Activated B cell treated with CpG ODN at 0.5 μM for 24 hours (primary cell): Measurements from ENCODE around the gene SPECC1L. TPM values are rescaled to one million over a fixed set of nuclear protein-coding genes. Genes with fewer than 3 reads are reported as not detected.

Source experiments
- ATAC-seq: fragments of 200-7000 bp; cut with Tn5 transposase; one replicate; pipeline ENCODE4 v1.10.0; 2021; ENCODE audit warnings: low read depth, mild to moderate bottlenecking, moderate library complexity
- CTCF ChIA-PET: fragments of 350-600 bp; sonication (Branson Sonifier 250); formaldehyde crosslinking; loops from one replicate; lab custom pipeline; 2021; ENCODE audit warnings: antibody characterized with exemption; lab: Charles Lee
- POLR2A ChIA-PET: fragments of 350-600 bp; sonication (Branson Sonifier 250); formaldehyde crosslinking; loops from one replicate; lab custom pipeline; 2021; ENCODE audit warnings: antibody characterized with exemption; lab: Charles Lee
- DNase-seq: peaks from one replicate; pipeline ENCODE4 v3.0.0; 2022
- H3K27ac Mint-ChIP-seq: one replicate; pipeline ENCODE4 v1.8.0; 2020; ENCODE audit warnings: mixed read lengths
- H3K27me3 Mint-ChIP-seq: one replicate; pipeline ENCODE4 v1.8.0; 2021; ENCODE audit warnings: mixed read lengths
- H3K36me3 Mint-ChIP-seq: one replicate; pipeline ENCODE4 v1.8.0; 2021; ENCODE audit warnings: low read depth, mixed read lengths
- H3K4me1 Mint-ChIP-seq: one replicate; pipeline ENCODE4 v1.8.0; 2021; ENCODE audit warnings: mixed read lengths
- H3K4me3 Mint-ChIP-seq: one replicate; pipeline ENCODE4 v1.8.0; 2020; ENCODE audit warnings: mild to moderate bottlenecking, mixed read lengths
- H3K9me3 Mint-ChIP-seq: one replicate; pipeline ENCODE4 v1.8.0; 2020; ENCODE audit warnings: mixed read lengths
- CTCF ChIP-seq: fragments of 200-600 bp; IDR thresholded peaks from one replicate; pipeline ENCODE4 v1.8.0; 2022; ENCODE audit warnings: antibody characterized with exemption, mild to moderate bottlenecking
- intact Hi-C: fragments of 100-400 bp; cut with micrococcal nuclease; formaldehyde crosslinking; loops from one replicate; pipeline ENCODE4 v1.15.1; 2024
- total RNA-seq: library from RNA; stranded (reverse); gene quantifications from 2 replicates; pipeline ENCODE4 v1.2.3, GENCODE V29; 2022

SPECC1L gene
- total RNA-seq, 1 donor from 2014 or later: 59.0 TPM

- peaks cover 99% of the 10 kb centered on the region for H3K4me1 Mint-ChIP-seq
- H3K9me3 Mint-ChIP-seq: no peaks in the 10 kb centered on the region
- peaks cover 14% of the 10 kb centered on the region for H3K36me3 Mint-ChIP-seq
- ATAC-seq (no peak), DNase-seq (no peak)
- intact Hi-C loops: loop anchor here (5.0 to 10.0 kb wide), 5 partner anchors 157 to 1289 kb away; partner anchors contain the start of genes DERL3, RSPH14, SPECC1L and VPREB3
- TF ChIP-seq CTCF: no peak
- H3K4me3 Mint-ChIP-seq: peak overlapping the region; percentile 29
- peak overlapping the region; percentile 83 for H3K27ac Mint-ChIP-seq
- POLR2A ChIA-PET: interaction anchor here (4.9 kb wide), 1 partner anchor 122 kb away, joined by 36 read pairs; the partner anchor contains the start of gene GUCD1
- CTCF ChIA-PET: interaction anchor here (1.2 kb wide), 1 partner anchor 90 kb away, joined by 3 read pairs; no protein-coding TSS in a partner anchor
- no peaks in the 10 kb centered on the region for H3K27me3 Mint-ChIP-seq
These were observed 160.8 kb downstream of the SPECC1L start for GRCh38 chr22:24431309-24432034.

- Mint-ChIP-seq H3K9me3 (no peaks in the 10 kb centered on the region), H3K4me3 (peak overlapping the region; percentile 55), H3K4me1 (peaks cover 99% of the 10 kb centered on the region), H3K27me3 (no peaks in the 10 kb centered on the region), H3K36me3 (peaks cover 18% of the 10 kb centered on the region), H3K27ac (peak overlapping the region; percentile 83)
- DNase-seq: no peak
- ATAC-seq: no peak
- TF ChIP-seq CTCF: no peak
- intact Hi-C loops: loop anchor here (5.0 to 10.0 kb wide), 5 partner anchors 157 to 1290 kb away; partner anchors contain the start of genes DERL3, RSPH14, SPECC1L and VPREB3
- ChIA-PET POLR2A (interaction anchor here (1.1 to 7.0 kb wide), 3 partner anchors 8 to 122 kb away, joined by 11 to 154 read pairs (median 36); partner anchors contain the start of genes ADORA2A and GUCD1), CTCF (interaction anchor here (1.2 to 2.7 kb wide), 2 partner anchors 75 to 89 kb away, joined by 3 to 7 read pairs; no protein-coding TSS in a partner anchor)
These were observed 161.6 kb downstream of the SPECC1L start for GRCh38 chr22:24432059-24432853.

GRCh38 chr22:24433001-24433827, 162.6 kb downstream of the SPECC1L start:
- no peaks in the 10 kb centered on the region for H3K9me3 Mint-ChIP-seq

More at GRCh38 chr22:24433001-24433827, 162.6 kb downstream of the SPECC1L start:
- no peak for ATAC-seq
- Mint-ChIP-seq H3K4me1 (peaks cover 99% of the 10 kb centered on the region), H3K36me3 (peaks cover 22% of the 10 kb centered on the region), H3K27me3 (no peaks in the 10 kb centered on the region), H3K4me3 (peak overlapping the region; percentile 55), H3K27ac (peak overlapping the region; percentile 99)
- CTCF ChIA-PET: interaction anchor here (0.7 to 2.7 kb wide), 3 partner anchors 10 to 74 kb away, joined by 3 to 15 read pairs (median 7); no protein-coding TSS in a partner anchor
- TF ChIP-seq CTCF: no peak
- intact Hi-C loops: loop anchor here (5.0 to 10.0 kb wide), 5 partner anchors 158 to 1291 kb away; partner anchors contain the start of genes DERL3, RSPH14, SPECC1L and VPREB3
- DNase-seq: no peak
- POLR2A ChIA-PET: interaction anchor here (1.1 to 7.0 kb wide), 6 partner anchors 9 to 121 kb away, joined by 8 to 154 read pairs (median 14); partner anchors contain the start of genes ADORA2A and GUCD1
